ENCODE data around the gene PTPRN.
A peak's percentile ranks its signal among the peaks of the same experiment; 100 is the strongest.

Gene PTPRN

GRCh38 chr2:219296142-219296541 is 13.1 kb downstream of the PTPRN start:
- H3K4me3 ChIP-seq (ENCODE audit: low read depth in 1 of 2, low read length in 2 of 2), result no peak overlapping the region
- no peak overlapping the region for H3K9ac ChIP-seq (ENCODE audit: low read depth in 1 of 2, low read length in 2 of 2)

DNA sequence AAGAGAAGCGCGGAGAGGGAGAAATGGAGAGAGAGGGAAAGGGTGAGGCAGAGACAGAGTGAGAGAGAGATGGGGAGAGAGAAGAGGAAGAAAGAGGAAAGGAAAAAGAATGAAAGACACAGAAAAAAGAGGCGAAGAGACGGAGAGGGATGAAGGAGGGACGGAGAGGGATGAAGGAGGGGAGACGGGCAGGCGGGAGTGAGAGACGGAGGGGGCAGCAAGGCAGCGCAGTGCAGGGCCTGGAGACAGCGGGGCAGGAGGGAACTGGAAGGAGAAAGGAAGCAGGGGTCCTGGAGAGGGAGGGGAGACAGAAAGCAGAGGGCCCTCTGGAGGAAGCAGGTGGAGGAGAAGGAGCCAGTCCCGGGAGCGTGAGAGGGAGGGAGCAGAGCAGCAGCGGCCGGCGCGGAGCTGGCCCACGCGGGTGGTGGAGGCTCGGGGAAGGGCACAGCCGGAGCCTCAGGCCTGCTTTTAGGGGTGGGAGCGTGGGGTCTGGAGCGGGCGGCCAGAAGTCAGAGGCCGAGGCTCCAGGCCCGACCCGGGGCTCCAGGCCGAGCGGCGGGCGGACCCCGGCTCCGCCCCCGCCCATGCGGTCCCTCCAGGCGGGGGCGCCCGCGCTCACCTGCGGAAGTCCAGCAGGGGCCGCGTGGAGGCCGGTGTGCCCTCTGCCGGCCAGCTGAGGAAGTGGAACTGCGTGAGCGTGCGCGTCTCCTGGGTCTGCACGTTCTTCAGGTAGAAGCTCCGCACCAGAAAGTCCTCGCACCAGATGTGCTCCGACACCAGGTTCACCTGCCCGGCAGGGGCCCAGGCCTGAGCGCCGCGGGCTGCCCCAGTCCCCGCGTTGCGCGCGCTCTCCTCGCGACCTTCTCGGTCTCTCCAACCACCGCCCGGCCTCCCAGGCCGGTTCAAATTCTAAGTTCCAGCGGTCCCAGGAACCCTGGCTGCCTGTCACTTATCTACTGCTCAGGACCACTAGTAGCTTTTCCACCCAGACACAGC is 14.5 kb downstream of the PTPRN start:
- Histone ChIP-seq H3K27me3 (ENCODE audit: control insufficient read depth in 1 of 2, insufficient read depth in 2 of 2, low read length in 2 of 2) (peaks cover 3 to 8% of the 10 kb centered on the region in 2 donors), H3K27ac (ENCODE audit: low read depth, low read length) (no peak overlapping the region), H3K4me3 (ENCODE audit: low read depth in 1 of 2, low read length in 2 of 2) (peak overlapping the region; percentile 45 to 66), H3K9me3 (ENCODE audit: control insufficient read depth in 1 of 2, low read length in 2 of 2) (no peaks in the 10 kb centered on the region), H3K36me3 (ENCODE audit: control insufficient read depth in 1 of 2, insufficient read depth in 2 of 2, low read length in 2 of 2) (no peaks in the 10 kb centered on the region), H3K4me1 (ENCODE audit: control insufficient read depth in 1 of 2, insufficient read depth in 2 of 2, low read length in 2 of 2) (peaks cover 10 to 16% of the 10 kb centered on the region in 2 donors), H3K9ac (ENCODE audit: low read depth in 1 of 2, low read length in 2 of 2) (peak overlapping the region; percentile 46 to 80)

More at GRCh38 chr2:219296142-219296541, 13.1 kb downstream of the PTPRN start:
- Histone ChIP-seq H3K27ac (ENCODE audit: low read depth, low read length) (no peak overlapping the region), H3K9me3 (ENCODE audit: control insufficient read depth in 1 of 2, low read length in 2 of 2) (no peaks in the 10 kb centered on the region), H3K27me3 (ENCODE audit: control insufficient read depth in 1 of 2, insufficient read depth in 2 of 2, low read length in 2 of 2) (peaks cover 11 to 15% of the 10 kb centered on the region in 2 donors), H3K4me1 (ENCODE audit: control insufficient read depth in 1 of 2, insufficient read depth in 2 of 2, low read length in 2 of 2) (peaks cover 10 to 16% of the 10 kb centered on the region in 2 donors), H3K36me3 (ENCODE audit: control insufficient read depth in 1 of 2, insufficient read depth in 2 of 2, low read length in 2 of 2) (no peaks in the 10 kb centered on the region)

GRCh38 chr2:219293736-219294231 is 15.4 kb downstream of the PTPRN start:
- H3K36me3 ChIP-seq (ENCODE audit: control insufficient read depth in 1 of 2, insufficient read depth in 2 of 2, low read length in 2 of 2), result no peaks in the 10 kb centered on the region
- peak overlapping the region in 1 of 2 donors; percentile 29 for H3K9ac ChIP-seq (ENCODE audit: low read depth in 1 of 2, low read length in 2 of 2)
- H3K4me1 ChIP-seq (ENCODE audit: control insufficient read depth in 1 of 2, insufficient read depth in 2 of 2, low read length in 2 of 2), result peaks cover 10 to 13% of the 10 kb centered on the region in 2 donors
- no peak overlapping the region for H3K4me3 ChIP-seq (ENCODE audit: low read depth in 1 of 2, low read length in 2 of 2)
- H3K27ac ChIP-seq (ENCODE audit: low read depth, low read length), result no peak overlapping the region
- H3K9me3 ChIP-seq (ENCODE audit: control insufficient read depth in 1 of 2, low read length in 2 of 2), result no peaks in the 10 kb centered on the region
- H3K27me3 ChIP-seq (ENCODE audit: control insufficient read depth in 1 of 2, insufficient read depth in 2 of 2, low read length in 2 of 2), result no peaks in the 10 kb centered on the region

DNA sequence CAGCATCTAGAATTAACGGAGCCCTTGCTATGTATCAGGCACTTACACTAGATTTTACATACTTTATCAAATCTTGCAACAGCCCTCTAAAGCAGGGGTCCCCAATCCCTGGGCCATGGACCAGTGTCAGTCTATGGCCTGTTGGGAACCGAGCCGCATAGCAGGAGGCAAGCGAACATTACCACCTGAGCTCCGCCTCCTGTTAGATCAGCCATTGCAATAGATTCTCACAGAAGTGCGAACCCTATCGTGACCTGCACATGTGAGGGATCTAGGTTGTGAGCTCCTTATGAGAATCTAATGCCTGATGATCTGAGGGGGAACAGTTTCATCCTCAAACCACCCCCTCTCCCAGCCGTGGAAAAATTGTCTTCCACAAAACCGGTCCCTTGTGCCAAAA is 16.6 kb downstream of the PTPRN start:
- H3K27ac ChIP-seq (ENCODE audit: low read depth, low read length), result no peak overlapping the region
- no peaks in the 10 kb centered on the region for H3K27me3 ChIP-seq (ENCODE audit: control insufficient read depth in 1 of 2, insufficient read depth in 2 of 2, low read length in 2 of 2)
- H3K4me3 ChIP-seq (ENCODE audit: low read depth in 1 of 2, low read length in 2 of 2), result no peak overlapping the region
- H3K9me3 ChIP-seq (ENCODE audit: control insufficient read depth in 1 of 2, low read length in 2 of 2), result no peaks in the 10 kb centered on the region
- H3K4me1 ChIP-seq (ENCODE audit: control insufficient read depth in 1 of 2, insufficient read depth in 2 of 2, low read length in 2 of 2), result peaks cover 10% of the 10 kb centered on the region in 2 donors
- no peak overlapping the region for H3K9ac ChIP-seq (ENCODE audit: low read depth in 1 of 2, low read length in 2 of 2)
- no peaks in the 10 kb centered on the region for H3K36me3 ChIP-seq (ENCODE audit: control insufficient read depth in 1 of 2, insufficient read depth in 2 of 2, low read length in 2 of 2)

- Histone ChIP-seq H3K27me3 (ENCODE audit: control insufficient read depth in 1 of 2, insufficient read depth in 2 of 2, low read length in 2 of 2) (no peaks in the 10 kb centered on the region), H3K9me3 (ENCODE audit: control insufficient read depth in 1 of 2, low read length in 2 of 2) (no peaks in the 10 kb centered on the region), H3K4me3 (ENCODE audit: low read depth in 1 of 2, low read length in 2 of 2) (no peak overlapping the region), H3K36me3 (ENCODE audit: control insufficient read depth in 1 of 2, insufficient read depth in 2 of 2, low read length in 2 of 2) (no peaks in the 10 kb centered on the region), H3K9ac (ENCODE audit: low read depth in 1 of 2, low read length in 2 of 2) (no peak overlapping the region), H3K27ac (ENCODE audit: low read depth, low read length) (no peak overlapping the region), H3K4me1 (ENCODE audit: control insufficient read depth in 1 of 2, insufficient read depth in 2 of 2, low read length in 2 of 2) (peaks cover 10% of the 10 kb centered on the region in 2 donors)
Observed at GRCh38 chr2:219291910-219292490, 17.2 kb downstream of the PTPRN start.

GRCh38 chr2:219291394-219291793 is 17.8 kb downstream of the PTPRN start:
- H3K27ac ChIP-seq (ENCODE audit: low read depth, low read length), result no peak overlapping the region

GRCh38 chr2:219290381-219291171 is 18.6 kb downstream of the PTPRN start:
- H3K27ac ChIP-seq (ENCODE audit: low read depth, low read length), result no peak overlapping the region

More at GRCh38 chr2:219291394-219291793, 17.8 kb downstream of the PTPRN start:
- H3K9me3 ChIP-seq (ENCODE audit: control insufficient read depth in 1 of 2, low read length in 2 of 2), result no peaks in the 10 kb centered on the region
- peaks cover 0 to 5% of the 10 kb centered on the region in 2 donors for H3K36me3 ChIP-seq (ENCODE audit: control insufficient read depth in 1 of 2, insufficient read depth in 2 of 2, low read length in 2 of 2)
- H3K27me3 ChIP-seq (ENCODE audit: control insufficient read depth in 1 of 2, insufficient read depth in 2 of 2, low read length in 2 of 2), result no peaks in the 10 kb centered on the region
- peaks cover 10% of the 10 kb centered on the region in 2 donors for H3K4me1 ChIP-seq (ENCODE audit: control insufficient read depth in 1 of 2, insufficient read depth in 2 of 2, low read length in 2 of 2)
- H3K4me3 ChIP-seq (ENCODE audit: low read depth in 1 of 2, low read length in 2 of 2), result no peak overlapping the region
- H3K9ac ChIP-seq (ENCODE audit: low read depth in 1 of 2, low read length in 2 of 2), result no peak overlapping the region

GRCh38 chr2:219289537-219290361 is 19.5 kb downstream of the PTPRN start:
- no peak overlapping the region for H3K9ac ChIP-seq (ENCODE audit: low read depth in 1 of 2, low read length in 2 of 2)
- H3K27me3 ChIP-seq (ENCODE audit: control insufficient read depth in 1 of 2, insufficient read depth in 2 of 2, low read length in 2 of 2), result no peaks in the 10 kb centered on the region
- H3K27ac ChIP-seq (ENCODE audit: low read depth, low read length), result peak overlapping the region; percentile 32
- H3K36me3 ChIP-seq (ENCODE audit: control insufficient read depth in 1 of 2, insufficient read depth in 2 of 2, low read length in 2 of 2), result peaks cover 4 to 15% of the 10 kb centered on the region in 2 donors
- no peak overlapping the region for H3K4me3 ChIP-seq (ENCODE audit: low read depth in 1 of 2, low read length in 2 of 2)
- peaks cover 6% of the 10 kb centered on the region in 2 donors for H3K4me1 ChIP-seq (ENCODE audit: control insufficient read depth in 1 of 2, insufficient read depth in 2 of 2, low read length in 2 of 2)
- H3K9me3 ChIP-seq (ENCODE audit: control insufficient read depth in 1 of 2, low read length in 2 of 2), result no peaks in the 10 kb centered on the region

More at GRCh38 chr2:219290381-219291171, 18.6 kb downstream of the PTPRN start:
- H3K9ac ChIP-seq (ENCODE audit: low read depth in 1 of 2, low read length in 2 of 2), result no peak overlapping the region
- H3K9me3 ChIP-seq (ENCODE audit: control insufficient read depth in 1 of 2, low read length in 2 of 2), result no peaks in the 10 kb centered on the region
- H3K4me3 ChIP-seq (ENCODE audit: low read depth in 1 of 2, low read length in 2 of 2), result no peak overlapping the region
- H3K36me3 ChIP-seq (ENCODE audit: control insufficient read depth in 1 of 2, insufficient read depth in 2 of 2, low read length in 2 of 2), result peaks cover 0 to 7% of the 10 kb centered on the region in 2 donors
- H3K4me1 ChIP-seq (ENCODE audit: control insufficient read depth in 1 of 2, insufficient read depth in 2 of 2, low read length in 2 of 2), result peaks cover 10% of the 10 kb centered on the region in 2 donors
- H3K27me3 ChIP-seq (ENCODE audit: control insufficient read depth in 1 of 2, insufficient read depth in 2 of 2, low read length in 2 of 2), result no peaks in the 10 kb centered on the region

GRCh38 chr2:219289195-219289536 is 20.0 kb downstream of the PTPRN start:
- H3K27me3 ChIP-seq (ENCODE audit: control insufficient read depth in 1 of 2, insufficient read depth in 2 of 2, low read length in 2 of 2), result no peaks in the 10 kb centered on the region
- H3K4me3 ChIP-seq (ENCODE audit: low read depth in 1 of 2, low read length in 2 of 2), result no peak overlapping the region
- no peaks in the 10 kb centered on the region for H3K9me3 ChIP-seq (ENCODE audit: control insufficient read depth in 1 of 2, low read length in 2 of 2)
- peaks cover 1 to 2% of the 10 kb centered on the region in 2 donors for H3K4me1 ChIP-seq (ENCODE audit: control insufficient read depth in 1 of 2, insufficient read depth in 2 of 2, low read length in 2 of 2)
- H3K27ac ChIP-seq (ENCODE audit: low read depth, low read length), result no peak overlapping the region
- H3K36me3 ChIP-seq (ENCODE audit: control insufficient read depth in 1 of 2, insufficient read depth in 2 of 2, low read length in 2 of 2), result peaks cover 4 to 21% of the 10 kb centered on the region in 2 donors
- no peak overlapping the region for H3K9ac ChIP-seq (ENCODE audit: low read depth in 1 of 2, low read length in 2 of 2)
